Measurements from ENCODE around the gene LRP1-AS.

LRP1-AS gene

DNA sequence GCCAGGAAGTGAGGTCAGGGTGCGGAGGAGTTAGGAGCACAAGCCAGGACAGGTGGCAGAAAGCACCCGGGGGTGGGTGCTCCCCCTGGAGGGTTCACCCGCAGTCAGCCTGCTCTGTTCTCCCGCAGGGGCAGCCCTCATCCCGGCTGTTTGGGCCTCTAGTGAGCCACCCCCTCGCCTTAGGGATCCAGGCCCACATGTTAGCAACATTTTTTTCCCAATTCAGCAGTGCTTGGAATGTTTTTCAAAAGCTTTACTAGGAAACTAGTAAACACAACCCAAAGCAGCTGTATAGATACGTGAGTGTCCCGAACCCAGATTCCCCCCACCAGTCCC lies 40.6 kb upstream of the LRP1-AS start:
- Histone ChIP-seq H3K9ac (ENCODE audit: low read length) (no peak overlapping the region), H3K4me1 (ENCODE audit: insufficient read depth, low read length) (peaks cover 5% of the 10 kb centered on the region), H3K36me3 (ENCODE audit: insufficient read depth, low read length) (peaks cover 90% of the 10 kb centered on the region), H3K9me3 (ENCODE audit: low read length) (no peaks in the 10 kb centered on the region), H3K4me3 (ENCODE audit: low read depth in 1 of 2, low read length in 2 of 2) (no peak overlapping the region), H3K27me3 (ENCODE audit: control insufficient read depth in 1 of 2, insufficient read depth in 2 of 2, low read length in 2 of 2) (no peaks in the 10 kb centered on the region), H3K27ac (ENCODE audit: low read depth, low read length) (no peak overlapping the region)

DNA sequence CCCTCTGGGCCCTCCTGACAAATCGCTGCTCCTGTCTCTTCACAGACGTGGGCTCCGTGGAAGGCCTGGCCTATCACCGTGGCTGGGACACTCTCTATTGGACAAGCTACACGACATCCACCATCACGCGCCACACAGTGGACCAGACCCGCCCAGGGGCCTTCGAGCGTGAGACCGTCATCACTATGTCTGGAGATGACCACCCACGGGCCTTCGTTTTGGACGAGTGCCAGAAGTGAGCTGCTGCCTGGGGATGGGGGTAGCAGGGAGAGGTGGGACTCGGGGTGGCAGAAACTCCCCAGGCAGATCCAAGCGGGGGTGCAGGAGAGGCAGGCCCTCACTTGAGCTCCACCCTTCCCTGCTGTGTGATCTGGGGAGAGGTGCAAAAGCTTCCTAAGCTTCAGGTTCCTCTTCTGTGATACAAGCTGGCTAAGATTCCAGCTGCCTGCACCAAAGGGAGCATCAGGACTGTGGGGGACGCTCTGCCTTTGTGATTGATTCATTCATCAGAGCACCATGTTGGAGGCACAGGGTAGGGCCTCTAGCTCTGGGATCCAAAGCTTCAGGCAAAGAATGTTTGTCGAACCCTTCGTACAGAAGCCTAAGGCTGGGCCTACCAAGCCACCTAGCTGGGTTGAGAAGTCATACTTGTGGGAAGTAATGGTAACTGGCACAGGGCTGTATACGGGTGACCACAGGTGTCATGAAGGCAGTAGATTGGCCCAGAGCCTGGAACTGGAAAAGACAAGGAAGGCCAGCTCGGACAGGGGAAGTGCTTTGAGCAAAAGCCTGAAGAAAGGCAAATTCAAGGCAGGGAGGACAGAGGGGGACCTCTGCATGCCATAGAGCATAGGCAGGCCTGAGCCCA lies 40.0 kb upstream of the LRP1-AS start:
- Histone ChIP-seq H3K27me3 (ENCODE audit: control insufficient read depth in 1 of 2, insufficient read depth in 2 of 2, low read length in 2 of 2) (no peaks in the 10 kb centered on the region), H3K36me3 (ENCODE audit: insufficient read depth, low read length) (peaks cover 87% of the 10 kb centered on the region), H3K9ac (ENCODE audit: low read length) (no peak overlapping the region), H3K4me1 (ENCODE audit: insufficient read depth, low read length) (peaks cover 5% of the 10 kb centered on the region), H3K4me3 (ENCODE audit: low read depth in 1 of 2, low read length in 2 of 2) (no peak overlapping the region), H3K9me3 (ENCODE audit: low read length) (no peaks in the 10 kb centered on the region), H3K27ac (ENCODE audit: low read depth, low read length) (no peak overlapping the region)

DNA sequence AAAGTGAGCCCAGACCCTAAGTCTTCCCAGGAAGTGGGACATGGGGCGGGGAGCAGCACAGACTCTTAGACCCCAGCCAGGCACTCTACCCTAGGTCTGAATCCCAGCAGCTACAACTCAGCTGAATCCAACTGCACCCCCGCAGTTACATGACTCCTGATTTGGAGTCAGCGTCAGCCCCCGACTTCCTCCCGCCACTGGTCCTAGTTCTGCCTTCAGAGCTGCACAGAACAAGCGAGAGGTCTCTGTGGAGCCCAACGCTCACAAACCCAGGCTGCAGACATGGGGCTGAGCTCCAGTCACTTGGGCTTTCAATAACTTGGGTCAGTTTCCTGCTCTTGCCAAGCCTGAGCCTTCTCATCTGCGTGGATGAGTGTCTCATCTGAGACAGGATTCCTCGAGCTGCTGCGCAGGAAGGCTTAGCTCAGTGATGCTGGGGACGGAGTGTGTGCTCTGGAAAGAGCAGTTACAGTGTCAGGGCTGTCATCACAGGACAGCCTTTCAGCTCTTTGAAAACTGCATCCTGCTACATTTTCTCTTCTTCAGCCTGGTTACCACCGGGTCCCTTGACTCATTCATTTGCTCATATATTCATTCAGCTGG lies 38.6 kb upstream of the LRP1-AS start:
- H3K27ac ChIP-seq (ENCODE audit: low read depth, low read length): no peak overlapping the region
- no peak overlapping the region for H3K4me3 ChIP-seq (ENCODE audit: low read depth in 1 of 2, low read length in 2 of 2)
- H3K4me1 ChIP-seq (ENCODE audit: insufficient read depth, low read length): peaks cover 5% of the 10 kb centered on the region
- no peak overlapping the region for H3K9ac ChIP-seq (ENCODE audit: low read length)
- no peaks in the 10 kb centered on the region for H3K27me3 ChIP-seq (ENCODE audit: control insufficient read depth in 1 of 2, insufficient read depth in 2 of 2, low read length in 2 of 2)
- H3K9me3 ChIP-seq (ENCODE audit: low read length): no peaks in the 10 kb centered on the region
- peaks cover 86% of the 10 kb centered on the region for H3K36me3 ChIP-seq (ENCODE audit: insufficient read depth, low read length)

DNA sequence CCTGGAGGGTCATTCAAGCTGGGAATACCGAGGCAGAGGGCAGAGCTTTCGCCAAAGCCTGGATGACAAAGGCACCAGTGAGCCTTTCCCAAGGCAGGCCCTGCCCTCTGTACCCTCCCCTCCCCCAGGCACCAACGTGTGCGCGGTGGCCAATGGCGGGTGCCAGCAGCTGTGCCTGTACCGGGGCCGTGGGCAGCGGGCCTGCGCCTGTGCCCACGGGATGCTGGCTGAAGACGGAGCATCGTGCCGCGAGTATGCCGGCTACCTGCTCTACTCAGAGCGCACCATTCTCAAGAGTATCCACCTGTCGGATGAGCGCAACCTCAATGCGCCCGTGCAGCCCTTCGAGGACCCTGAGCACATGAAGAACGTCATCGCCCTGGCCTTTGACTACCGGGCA lies 38.0 kb upstream of the LRP1-AS start:
- no peaks in the 10 kb centered on the region for H3K27me3 ChIP-seq (ENCODE audit: control insufficient read depth in 1 of 2, insufficient read depth in 2 of 2, low read length in 2 of 2)
- H3K4me1 ChIP-seq (ENCODE audit: insufficient read depth, low read length): peaks cover 3% of the 10 kb centered on the region
- no peak overlapping the region for H3K27ac ChIP-seq (ENCODE audit: low read depth, low read length)
- H3K9me3 ChIP-seq (ENCODE audit: low read length): no peaks in the 10 kb centered on the region
- no peak overlapping the region for H3K4me3 ChIP-seq (ENCODE audit: low read depth in 1 of 2, low read length in 2 of 2)
- no peak overlapping the region for H3K9ac ChIP-seq (ENCODE audit: low read length)
- peaks cover 86% of the 10 kb centered on the region for H3K36me3 ChIP-seq (ENCODE audit: insufficient read depth, low read length)

DNA sequence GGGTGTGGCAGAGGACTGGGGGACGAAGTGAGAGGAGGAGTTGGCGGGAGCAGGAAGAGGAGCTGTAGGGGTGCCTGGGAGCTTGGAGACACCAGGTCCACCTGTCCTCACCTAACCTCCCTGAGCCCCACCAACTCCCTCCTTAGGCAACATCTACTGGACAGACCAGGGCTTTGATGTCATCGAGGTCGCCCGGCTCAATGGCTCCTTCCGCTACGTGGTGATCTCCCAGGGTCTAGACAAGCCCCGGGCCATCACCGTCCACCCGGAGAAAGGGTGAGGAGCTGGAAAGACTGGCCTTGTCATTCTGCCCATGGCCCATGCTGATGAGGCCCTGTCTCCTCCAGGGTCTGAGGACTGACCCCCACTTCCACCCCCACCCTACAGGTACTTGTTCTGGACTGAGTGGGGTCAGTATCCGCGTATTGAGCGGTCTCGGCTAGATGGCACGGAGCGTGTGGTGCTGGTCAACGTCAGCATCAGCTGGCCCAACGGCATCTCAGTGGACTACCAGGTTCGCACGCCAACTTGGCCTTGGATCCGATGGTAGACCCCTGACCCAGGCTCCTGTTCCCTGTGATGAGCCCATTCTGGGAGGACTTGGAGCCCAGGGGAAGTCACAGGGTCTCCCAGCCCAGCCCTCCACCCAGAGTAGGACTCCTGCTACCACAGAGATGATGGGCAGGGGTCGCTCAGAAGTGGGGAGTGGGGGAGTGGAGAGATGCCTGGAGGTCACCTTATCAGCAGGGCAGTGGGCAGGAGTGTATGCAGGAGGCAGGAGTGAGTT lies 36.7 kb upstream of the LRP1-AS start:
- no peak overlapping the region for H3K27ac ChIP-seq (ENCODE audit: low read depth, low read length)
- H3K9me3 ChIP-seq (ENCODE audit: low read length): no peaks in the 10 kb centered on the region
- H3K27me3 ChIP-seq (ENCODE audit: control insufficient read depth in 1 of 2, insufficient read depth in 2 of 2, low read length in 2 of 2): no peaks in the 10 kb centered on the region
- H3K36me3 ChIP-seq (ENCODE audit: insufficient read depth, low read length): peaks cover 95% of the 10 kb centered on the region
- H3K9ac ChIP-seq (ENCODE audit: low read length): no peak overlapping the region
- no peaks in the 10 kb centered on the region for H3K4me1 ChIP-seq (ENCODE audit: insufficient read depth, low read length)
- no peak overlapping the region for H3K4me3 ChIP-seq (ENCODE audit: low read depth in 1 of 2, low read length in 2 of 2)

DNA sequence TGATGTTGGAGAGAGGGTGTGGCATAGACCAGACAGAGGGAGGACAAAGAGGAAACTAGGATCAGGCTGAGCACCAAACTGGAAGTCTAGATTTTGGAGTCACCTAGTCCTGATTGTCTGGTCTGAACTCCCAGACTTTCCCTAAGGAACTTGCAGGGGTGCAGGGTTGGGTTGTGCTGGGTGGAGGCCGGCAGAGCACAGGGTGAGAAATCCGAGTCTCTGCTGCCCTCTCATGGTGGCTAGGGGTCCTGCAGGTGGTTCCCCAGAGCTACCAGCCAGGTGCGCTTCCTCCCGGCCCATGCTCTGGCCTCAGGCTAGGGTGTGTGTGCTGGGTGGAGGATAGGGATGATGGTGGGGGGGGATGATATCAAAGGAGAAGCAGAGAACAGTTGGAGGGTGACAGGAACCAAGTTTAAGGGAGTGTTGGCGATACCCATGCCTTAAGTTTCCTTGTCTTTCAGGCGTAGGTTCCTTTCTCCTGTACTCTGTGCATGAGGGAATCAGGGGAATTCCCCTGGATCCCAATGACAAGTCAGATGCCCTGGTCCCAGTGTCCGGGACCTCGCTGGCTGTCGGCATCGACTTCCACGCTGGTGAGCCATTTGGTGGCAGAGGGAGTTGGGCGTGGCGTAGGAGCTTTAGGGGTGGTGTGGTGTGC lies 35.6 kb upstream of the LRP1-AS start:
- H3K4me1 ChIP-seq (ENCODE audit: insufficient read depth, low read length): no peaks in the 10 kb centered on the region
- H3K27ac ChIP-seq (ENCODE audit: low read depth, low read length): no peak overlapping the region
- no peak overlapping the region for H3K9ac ChIP-seq (ENCODE audit: low read length)
- peaks cover 94% of the 10 kb centered on the region for H3K36me3 ChIP-seq (ENCODE audit: insufficient read depth, low read length)
- no peaks in the 10 kb centered on the region for H3K9me3 ChIP-seq (ENCODE audit: low read length)
- H3K4me3 ChIP-seq (ENCODE audit: low read depth in 1 of 2, low read length in 2 of 2): no peak overlapping the region
- no peaks in the 10 kb centered on the region for H3K27me3 ChIP-seq (ENCODE audit: control insufficient read depth in 1 of 2, insufficient read depth in 2 of 2, low read length in 2 of 2)

DNA sequence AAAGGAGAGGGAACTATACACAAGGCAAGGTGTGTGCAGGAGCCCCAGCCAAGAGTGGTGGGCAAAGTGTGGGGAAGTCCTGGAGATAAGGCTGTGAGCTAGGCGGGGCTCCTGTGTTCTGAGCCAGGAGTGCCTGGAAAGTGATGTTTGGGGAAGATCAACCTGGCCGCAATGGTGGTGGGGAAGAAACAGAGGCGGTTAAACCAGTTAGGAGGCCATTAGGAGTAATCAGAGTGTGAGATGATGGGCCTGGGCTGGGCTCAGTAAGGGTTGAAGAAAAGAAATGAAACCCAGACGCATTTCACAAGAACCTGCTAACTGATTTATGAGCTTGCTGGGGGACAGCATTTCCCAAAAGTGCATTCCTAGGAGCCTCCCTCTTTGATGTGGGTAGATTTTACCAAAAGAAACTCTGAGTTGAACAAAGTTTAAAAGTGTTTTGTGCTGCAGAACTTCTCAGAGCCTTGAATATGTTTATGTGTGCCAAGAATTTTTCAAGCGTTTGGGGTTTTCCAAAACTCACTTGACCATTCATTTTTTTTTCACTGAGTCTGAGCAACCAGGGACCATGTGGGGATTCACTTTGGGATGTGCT lies 34.2 kb upstream of the LRP1-AS start:
- Histone ChIP-seq H3K27me3 (ENCODE audit: control insufficient read depth in 1 of 2, insufficient read depth in 2 of 2, low read length in 2 of 2) (no peaks in the 10 kb centered on the region), H3K4me1 (ENCODE audit: insufficient read depth, low read length) (no peaks in the 10 kb centered on the region), H3K9ac (ENCODE audit: low read length) (no peak overlapping the region), H3K4me3 (ENCODE audit: low read depth in 1 of 2, low read length in 2 of 2) (no peak overlapping the region), H3K9me3 (ENCODE audit: low read length) (no peaks in the 10 kb centered on the region), H3K36me3 (ENCODE audit: insufficient read depth, low read length) (peaks cover 94% of the 10 kb centered on the region), H3K27ac (ENCODE audit: low read depth, low read length) (no peak overlapping the region)

DNA sequence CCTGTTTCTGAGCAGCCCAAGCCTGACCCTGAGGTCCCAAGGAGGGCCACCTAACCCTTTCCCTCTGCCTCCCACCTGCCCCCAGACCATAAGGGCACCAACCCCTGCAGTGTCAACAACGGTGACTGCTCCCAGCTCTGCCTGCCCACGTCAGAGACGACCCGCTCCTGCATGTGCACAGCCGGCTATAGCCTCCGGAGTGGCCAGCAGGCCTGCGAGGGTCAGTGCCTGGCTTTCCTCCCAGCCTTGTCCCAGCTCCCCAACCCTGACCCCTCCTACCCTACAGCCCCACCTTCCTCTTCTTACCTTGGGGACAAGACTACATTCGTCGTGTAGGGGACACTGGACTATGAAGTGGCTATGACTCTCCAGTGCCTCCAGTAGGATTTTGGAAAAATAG lies 33.7 kb upstream of the LRP1-AS start:
- Histone ChIP-seq H3K4me1 (ENCODE audit: insufficient read depth, low read length) (no peaks in the 10 kb centered on the region), H3K27ac (ENCODE audit: low read depth, low read length) (no peak overlapping the region), H3K27me3 (ENCODE audit: control insufficient read depth in 1 of 2, insufficient read depth in 2 of 2, low read length in 2 of 2) (no peaks in the 10 kb centered on the region), H3K9me3 (ENCODE audit: low read length) (no peaks in the 10 kb centered on the region), H3K36me3 (ENCODE audit: insufficient read depth, low read length) (peaks cover 94% of the 10 kb centered on the region), H3K4me3 (ENCODE audit: low read depth in 1 of 2, low read length in 2 of 2) (no peak overlapping the region), H3K9ac (ENCODE audit: low read length) (no peak overlapping the region)

DNA sequence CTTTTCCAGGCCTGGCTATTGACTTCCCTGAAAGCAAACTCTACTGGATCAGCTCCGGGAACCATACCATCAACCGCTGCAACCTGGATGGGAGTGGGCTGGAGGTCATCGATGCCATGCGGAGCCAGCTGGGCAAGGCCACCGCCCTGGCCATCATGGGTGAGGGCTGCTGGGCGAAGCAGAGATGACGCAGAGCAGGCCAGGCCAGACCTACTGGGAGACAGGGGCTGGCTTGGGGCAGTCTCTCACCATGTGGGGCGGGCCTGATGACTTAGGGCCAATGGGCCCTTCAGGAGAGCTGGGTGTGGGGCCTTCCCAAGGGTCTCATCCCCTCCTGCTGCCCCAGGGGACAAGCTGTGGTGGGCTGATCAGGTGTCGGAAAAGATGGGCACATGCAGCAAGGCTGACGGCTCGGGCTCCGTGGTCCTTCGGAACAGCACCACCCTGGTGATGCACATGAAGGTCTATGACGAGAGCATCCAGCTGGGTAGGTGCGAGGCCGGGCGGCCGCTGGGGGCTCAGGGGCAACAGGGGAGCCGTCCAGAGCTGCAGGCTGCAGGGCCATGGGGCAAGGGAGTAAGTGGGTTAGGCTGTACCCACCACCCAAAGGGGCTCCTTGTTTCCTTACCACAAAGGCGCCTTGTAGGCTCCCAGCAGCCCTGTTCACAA lies 33.0 kb upstream of the LRP1-AS start:
- Histone ChIP-seq H3K4me1 (ENCODE audit: insufficient read depth, low read length) (peaks cover 4% of the 10 kb centered on the region), H3K36me3 (ENCODE audit: insufficient read depth, low read length) (peaks cover 90% of the 10 kb centered on the region), H3K9ac (ENCODE audit: low read length) (no peak overlapping the region), H3K4me3 (ENCODE audit: low read depth in 1 of 2, low read length in 2 of 2) (no peak overlapping the region), H3K9me3 (ENCODE audit: low read length) (no peaks in the 10 kb centered on the region), H3K27me3 (ENCODE audit: control insufficient read depth in 1 of 2, insufficient read depth in 2 of 2, low read length in 2 of 2) (no peaks in the 10 kb centered on the region), H3K27ac (ENCODE audit: low read depth, low read length) (no peak overlapping the region)

DNA sequence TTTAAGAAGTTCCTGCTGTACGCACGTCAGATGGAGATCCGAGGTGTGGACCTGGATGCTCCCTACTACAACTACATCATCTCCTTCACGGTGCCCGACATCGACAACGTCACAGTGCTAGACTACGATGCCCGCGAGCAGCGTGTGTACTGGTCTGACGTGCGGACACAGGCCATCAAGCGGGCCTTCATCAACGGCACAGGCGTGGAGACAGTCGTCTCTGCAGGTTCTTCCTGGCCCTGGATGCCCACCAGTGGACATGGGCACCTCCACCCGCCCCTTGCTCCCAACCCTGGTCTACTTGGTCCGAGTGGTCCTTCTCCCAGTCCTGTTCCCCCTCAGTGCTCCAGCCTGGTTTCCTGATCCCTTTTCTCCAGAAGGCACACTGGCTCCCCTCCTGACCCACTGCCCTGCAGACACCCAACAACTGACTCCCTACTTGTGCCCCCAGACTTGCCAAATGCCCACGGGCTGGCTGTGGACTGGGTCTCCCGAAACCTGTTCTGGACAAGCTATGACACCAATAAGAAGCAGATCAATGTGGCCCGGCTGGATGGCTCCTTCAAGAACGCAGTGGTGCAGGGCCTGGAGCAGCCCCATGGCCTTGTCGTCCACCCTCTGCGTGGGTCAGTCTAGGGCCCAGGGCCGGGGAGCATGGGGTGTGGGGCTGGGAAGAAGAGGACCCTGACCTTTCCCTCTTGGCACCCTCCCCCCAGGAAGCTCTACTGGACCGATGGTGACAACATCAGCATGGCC lies 32.1 kb upstream of the LRP1-AS start:
- H3K27me3 ChIP-seq (ENCODE audit: control insufficient read depth in 1 of 2, insufficient read depth in 2 of 2, low read length in 2 of 2): no peaks in the 10 kb centered on the region
- no peak overlapping the region for H3K9ac ChIP-seq (ENCODE audit: low read length)
- no peaks in the 10 kb centered on the region for H3K9me3 ChIP-seq (ENCODE audit: low read length)
- H3K36me3 ChIP-seq (ENCODE audit: insufficient read depth, low read length): peaks cover 86% of the 10 kb centered on the region
- peaks cover 8% of the 10 kb centered on the region for H3K4me1 ChIP-seq (ENCODE audit: insufficient read depth, low read length)
- no peak overlapping the region for H3K27ac ChIP-seq (ENCODE audit: low read depth, low read length)
- no peak overlapping the region for H3K4me3 ChIP-seq (ENCODE audit: low read depth in 1 of 2, low read length in 2 of 2)
